K562 (cell line): ENCODE results near the gene ACOT7.

Source experiments
- CTCF ChIP-seq, 3 experiments: IDR thresholded peaks in 2 of 3; conservative IDR thresholded peaks in 1 of 3; 2 replicates each; pipeline ENCODE4 v1.5.1; 2011 to 2012; ENCODE audit warnings: low read length in 3 of 3, mild to moderate bottlenecking in 3 of 3, control low read depth in 2 of 3, improper control_type of control experiment in 1 of 3, inconsistent platforms in 1 of 3, low read depth in 1 of 3, mixed read lengths in 1 of 3, moderate library complexity in 1 of 3; ENCODE audit not compliant: insufficient read depth in 2 of 3
- ETV6 ChIP-seq, 3 experiments: fragments of 150-350 bp in 1 of 3; sonication (generic) in 1 of 3; formaldehyde crosslinking in 1 of 3; IDR thresholded peaks; 2 replicates each; pipeline versions ENCODE4 v1.6.1 to v1.8.0; 2014 to 2022; ENCODE audit warnings: borderline replicate concordance in 2 of 3, low read depth in 2 of 3, antibody characterized with exemption in 1 of 3, low read length in 1 of 3, mild to moderate bottlenecking in 1 of 3, missing genetic modification reagents in 1 of 3
- EZH2 ChIP-seq: IDR thresholded peaks from 2 replicates; pipeline ENCODE4 v1.6.1; 2012; ENCODE audit warnings: low read depth, mild to moderate bottlenecking, inconsistent platforms, low read length, borderline replicate concordance
- HDAC6 ChIP-seq: IDR thresholded peaks from 2 replicates; pipeline ENCODE4 v1.6.1; 2012; ENCODE audit warnings: low read depth, mild to moderate bottlenecking, control low read depth, inconsistent platforms, low read length, moderate library complexity
- HLTF ChIP-seq: fragments of 450-650 bp; IDR thresholded peaks from 2 replicates; pipeline ENCODE4 v1.6.1; 2016
- KLF10 ChIP-seq: fragments of 250-450 bp; sonication (Bioruptor Pico); IDR thresholded peaks from 2 replicates; pipeline ENCODE4 v1.6.1; 2021; ENCODE audit warnings: matching md5 sums
- POLR2AphosphoS5 ChIP-seq: IDR thresholded peaks from 2 replicates; pipeline ENCODE4 v1.6.1; 2011; ENCODE audit warnings: mild to moderate bottlenecking, low read depth, low read length, moderate library complexity; ENCODE audit not compliant: control insufficient read depth, insufficient read depth
- RAD51 ChIP-seq: fragments of 450-650 bp; IDR thresholded peaks from 2 replicates; pipeline ENCODE4 v1.7.1; 2016; ENCODE audit warnings: low read depth, mild to moderate bottlenecking, borderline replicate concordance
- SP2 ChIP-seq: IDR thresholded peaks from 2 replicates; pipeline ENCODE4 v1.6.1; 2011; ENCODE audit warnings: mild to moderate bottlenecking, low read depth, low read length, moderate library complexity; ENCODE audit not compliant: poor library complexity, severe bottlenecking; ENCODE audit errors: extremely low read depth
- ZBTB7A ChIP-seq: IDR thresholded peaks from 2 replicates; pipeline ENCODE4 v1.6.1; 2011; ENCODE audit warnings: low read depth, mild to moderate bottlenecking, low read length, moderate library complexity, borderline replicate concordance; ENCODE audit not compliant: control insufficient read depth
- ZNF274 ChIP-seq: IDR thresholded peaks from 2 replicates; pipeline ENCODE4 v1.6.1; 2011; ENCODE audit warnings: low read depth, mild to moderate bottlenecking, low read length, moderate library complexity, borderline replicate concordance
- TF ChIP-seq, protein P1 (sequence below), 2 experiments: fragments of 450-650 bp in 1 of 2; sonication (generic) in 1 of 2; formaldehyde crosslinking in 1 of 2; IDR thresholded peaks; 2 replicates each; pipeline versions ENCODE4 v1.7.1 to v1.9.0; 2016 to 2022; ENCODE audit warnings: inconsistent platforms in 1 of 2, mild to moderate bottlenecking in 1 of 2, missing genetic modification reagents in 1 of 2
- TF ChIP-seq, protein P2 (sequence below), 2 experiments: fragments of 450-650 bp; formaldehyde crosslinking in 1 of 2; IDR thresholded peaks; 2 replicates each; pipeline versions ENCODE4 v1.4.0 to v1.6.1; 2014 to 2020; ENCODE audit warnings: mild to moderate bottlenecking in 2 of 2, borderline replicate concordance in 1 of 2, low read depth in 1 of 2

DNA sequence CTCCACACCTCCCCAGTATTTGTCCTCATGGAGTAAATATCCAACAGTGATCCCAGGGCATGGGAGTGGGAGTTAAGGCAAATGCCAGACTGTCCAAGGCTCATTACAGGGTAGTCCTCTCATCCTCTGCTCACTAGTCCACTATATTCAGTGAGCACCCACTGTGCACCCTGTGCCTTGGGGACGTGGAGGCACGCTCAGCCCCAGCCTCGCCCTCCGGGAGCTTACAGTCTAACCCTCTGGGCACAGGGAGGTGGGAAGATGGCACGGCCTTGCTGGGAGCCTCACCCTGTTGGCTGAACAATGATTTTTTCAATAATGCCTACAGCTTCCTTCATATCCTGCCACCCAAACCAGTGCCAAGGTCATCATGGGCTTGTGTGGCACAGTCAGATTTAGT, 23.3 kb upstream of the ACOT7 start:
- TF ChIP-seq RAD51, result no peak
- no peak for TF ChIP-seq ZNF274
- TF ChIP-seq POLR2AphosphoS5, result no peak
- no peak for TF ChIP-seq KLF10 (CRISPR knock-in tag)
- TF ChIP-seq HDAC6, result no peak
- TF ChIP-seq ZBTB7A, result no peak
- no peak for TF ChIP-seq SP2
- TF ChIP-seq EZH2, result no peak
- no peak for TF ChIP-seq HLTF
- no peak for TF ChIP-seq CTCF (IDR thresholded peaks at IDR 0.05 in 2 of 3, conservative IDR thresholded peaks at IDR 0.05 in 1 of 3; ENCODE audit: insufficient read depth in 2 of 3, low read depth in 1 of 3, low read length in 3 of 3)
- TF ChIP-seq ETV6 (IDR thresholded peaks at IDR 0.05; ENCODE audit: borderline replicate concordance in 1 of 2, low read depth in 2 of 2, low read length in 1 of 2), result no peak
- no peak for TF ChIP-seq ETV6 (CRISPR knock-in tag; IDR thresholded peaks at IDR 0.05; ENCODE audit: borderline replicate concordance)
- TF ChIP-seq, protein P1, sequence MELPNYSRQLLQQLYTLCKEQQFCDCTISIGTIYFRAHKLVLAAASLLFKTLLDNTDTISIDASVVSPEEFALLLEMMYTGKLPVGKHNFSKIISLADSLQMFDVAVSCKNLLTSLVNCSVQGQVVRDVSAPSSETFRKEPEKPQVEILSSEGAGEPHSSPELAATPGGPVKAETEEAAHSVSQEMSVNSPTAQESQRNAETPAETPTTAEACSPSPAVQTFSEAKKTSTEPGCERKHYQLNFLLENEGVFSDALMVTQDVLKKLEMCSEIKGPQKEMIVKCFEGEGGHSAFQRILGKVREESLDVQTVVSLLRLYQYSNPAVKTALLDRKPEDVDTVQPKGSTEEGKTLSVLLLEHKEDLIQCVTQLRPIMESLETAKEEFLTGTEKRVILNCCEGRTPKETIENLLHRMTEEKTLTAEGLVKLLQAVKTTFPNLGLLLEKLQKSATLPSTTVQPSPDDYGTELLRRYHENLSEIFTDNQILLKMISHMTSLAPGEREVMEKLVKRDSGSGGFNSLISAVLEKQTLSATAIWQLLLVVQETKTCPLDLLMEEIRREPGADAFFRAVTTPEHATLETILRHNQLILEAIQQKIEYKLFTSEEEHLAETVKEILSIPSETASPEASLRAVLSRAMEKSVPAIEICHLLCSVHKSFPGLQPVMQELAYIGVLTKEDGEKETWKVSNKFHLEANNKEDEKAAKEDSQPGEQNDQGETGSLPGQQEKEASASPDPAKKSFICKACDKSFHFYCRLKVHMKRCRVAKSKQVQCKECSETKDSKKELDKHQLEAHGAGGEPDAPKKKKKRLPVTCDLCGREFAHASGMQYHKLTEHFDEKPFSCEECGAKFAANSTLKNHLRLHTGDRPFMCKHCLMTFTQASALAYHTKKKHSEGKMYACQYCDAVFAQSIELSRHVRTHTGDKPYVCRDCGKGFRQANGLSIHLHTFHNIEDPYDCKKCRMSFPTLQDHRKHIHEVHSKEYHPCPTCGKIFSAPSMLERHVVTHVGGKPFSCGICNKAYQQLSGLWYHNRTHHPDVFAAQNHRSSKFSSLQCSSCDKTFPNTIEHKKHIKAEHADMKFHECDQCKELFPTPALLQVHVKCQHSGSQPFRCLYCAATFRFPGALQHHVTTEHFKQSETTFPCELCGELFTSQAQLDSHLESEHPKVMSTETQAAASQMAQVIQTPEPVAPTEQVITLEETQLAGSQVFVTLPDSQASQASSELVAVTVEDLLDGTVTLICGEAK (IDR thresholded peaks at IDR 0.05), result no peak
- TF ChIP-seq, protein P1 (CRISPR knock-in tag; IDR thresholded peaks at IDR 0.05), result no peak
- TF ChIP-seq, protein P2, sequence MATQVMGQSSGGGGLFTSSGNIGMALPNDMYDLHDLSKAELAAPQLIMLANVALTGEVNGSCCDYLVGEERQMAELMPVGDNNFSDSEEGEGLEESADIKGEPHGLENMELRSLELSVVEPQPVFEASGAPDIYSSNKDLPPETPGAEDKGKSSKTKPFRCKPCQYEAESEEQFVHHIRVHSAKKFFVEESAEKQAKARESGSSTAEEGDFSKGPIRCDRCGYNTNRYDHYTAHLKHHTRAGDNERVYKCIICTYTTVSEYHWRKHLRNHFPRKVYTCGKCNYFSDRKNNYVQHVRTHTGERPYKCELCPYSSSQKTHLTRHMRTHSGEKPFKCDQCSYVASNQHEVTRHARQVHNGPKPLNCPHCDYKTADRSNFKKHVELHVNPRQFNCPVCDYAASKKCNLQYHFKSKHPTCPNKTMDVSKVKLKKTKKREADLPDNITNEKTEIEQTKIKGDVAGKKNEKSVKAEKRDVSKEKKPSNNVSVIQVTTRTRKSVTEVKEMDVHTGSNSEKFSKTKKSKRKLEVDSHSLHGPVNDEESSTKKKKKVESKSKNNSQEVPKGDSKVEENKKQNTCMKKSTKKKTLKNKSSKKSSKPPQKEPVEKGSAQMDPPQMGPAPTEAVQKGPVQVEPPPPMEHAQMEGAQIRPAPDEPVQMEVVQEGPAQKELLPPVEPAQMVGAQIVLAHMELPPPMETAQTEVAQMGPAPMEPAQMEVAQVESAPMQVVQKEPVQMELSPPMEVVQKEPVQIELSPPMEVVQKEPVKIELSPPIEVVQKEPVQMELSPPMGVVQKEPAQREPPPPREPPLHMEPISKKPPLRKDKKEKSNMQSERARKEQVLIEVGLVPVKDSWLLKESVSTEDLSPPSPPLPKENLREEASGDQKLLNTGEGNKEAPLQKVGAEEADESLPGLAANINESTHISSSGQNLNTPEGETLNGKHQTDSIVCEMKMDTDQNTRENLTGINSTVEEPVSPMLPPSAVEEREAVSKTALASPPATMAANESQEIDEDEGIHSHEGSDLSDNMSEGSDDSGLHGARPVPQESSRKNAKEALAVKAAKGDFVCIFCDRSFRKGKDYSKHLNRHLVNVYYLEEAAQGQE (IDR thresholded peaks at IDR 0.05; ENCODE audit: borderline replicate concordance), result no peak
- TF ChIP-seq, protein P2 (CRISPR knock-in tag; IDR thresholded peaks at IDR 0.05; ENCODE audit: low read depth), result no peak
